G401 (cell line): ENCODE results near the gene DTNB. TPM values are rescaled to one million over a fixed set of nuclear protein-coding genes. Genes with fewer than 3 reads are reported as not detected.
"Not testable (repeated sequence)": the region's sequence is repeated elsewhere in the genome, so short reads cannot be mapped to it uniquely, and the experiment has no call there.

Experiments used
- DNase-seq: peaks from one replicate; pipeline ENCODE4 v3.0.0-alpha.2; 2015; ENCODE audit warnings: low spot score
- in situ Hi-C: cut with HindIII; loops from 2 replicates; pipeline ENCODE4 v1.10.0; 2016; ENCODE audit warnings: low sequenced_read_pairs, mixed read lengths
- total RNA-seq: library from RNA; depleted of rRNA; stranded (reverse); fragments of >200 nt; shearing (Covaris generic); gene quantifications from 2 replicates; pipeline ENCODE4 v1.2.3, GENCODE V29; 2014; rRNA removed

DTNB gene
- 10.4 and 21.2 TPM in 2 replicates for total RNA-seq

GRCh38 chr2:25673300-25674076 lies at the start of gene DTNB:
Gene DTNB, minus strand, starts transcription at chr2:25673577. Its CDS starts 20,917 bp downstream, at chr2:25652660.
- DNase-seq, result peak; percentile 65

GRCh38 chr2:25722224-25722623 lies 48.8 kb upstream of the DTNB start:
- in situ Hi-C loops, result no loop called here
- DNase-seq, result no peak

More at GRCh38 chr2:25673300-25674076, at the start of gene DTNB:
- in situ Hi-C loops, result no loop called here

- in situ Hi-C loops, result no loop called here
- DNase-seq, result no peak
Measured at GRCh38 chr2:25720575-25720974, 47.2 kb upstream of the DTNB start.

- in situ Hi-C loops, result no loop called here
- DNase-seq, result peak; percentile 13
Measured at GRCh38 chr2:25714740-25715139, 41.4 kb upstream of the DTNB start.

GRCh38 chr2:25712455-25712854 lies 39.1 kb upstream of the DTNB start:
- in situ Hi-C loops, result no loop called here
- no peak for DNase-seq

- in situ Hi-C loops, result no loop called here
- no peak for DNase-seq
Measured at GRCh38 chr2:25711675-25712354, 38.4 kb upstream of the DTNB start.

GRCh38 chr2:25710750-25711149 lies 37.4 kb upstream of the DTNB start:
- in situ Hi-C loops, result no loop called here
- DNase-seq, result no peak

- in situ Hi-C loops, result no loop called here
- no peak for DNase-seq
Measured at GRCh38 chr2:25709349-25709748, 36.0 kb upstream of the DTNB start.

- DNase-seq, result no peak
- in situ Hi-C loops, result no loop called here
Measured at GRCh38 chr2:25707927-25708590, 34.7 kb upstream of the DTNB start.

- DNase-seq, in situ Hi-C loops: not testable (repeated sequence)
Measured at GRCh38 chr2:25705575-25705974, 32.2 kb upstream of the DTNB start.

GRCh38 chr2:25701801-25702200 lies 28.4 kb upstream of the DTNB start:
- in situ Hi-C loops, result no loop called here
- DNase-seq, result no peak

GRCh38 chr2:25700221-25700660 lies 26.9 kb upstream of the DTNB start:
- in situ Hi-C loops, result no loop called here
- DNase-seq, result peak; percentile 83

GRCh38 chr2:25699216-25699615 lies 25.8 kb upstream of the DTNB start:
- DNase-seq, result peak; percentile 90
- in situ Hi-C loops, result no loop called here

GRCh38 chr2:25698752-25699151 lies 25.4 kb upstream of the DTNB start:
- DNase-seq, result no peak
- in situ Hi-C loops, result no loop called here

GRCh38 chr2:25697559-25698341 lies 24.4 kb upstream of the DTNB start:
- no peak for DNase-seq
- in situ Hi-C loops, result no loop called here

- in situ Hi-C loops, result no loop called here
- DNase-seq, result no peak
Measured at GRCh38 chr2:25692737-25693445, 19.5 kb upstream of the DTNB start.

- no peak for DNase-seq
Measured at GRCh38 chr2:25692143-25692542, 18.8 kb upstream of the DTNB start.

GRCh38 chr2:25690058-25690457 lies 16.7 kb upstream of the DTNB start:
- DNase-seq, result no peak
- in situ Hi-C loops, result no loop called here

More at GRCh38 chr2:25692143-25692542, 18.8 kb upstream of the DTNB start:
- in situ Hi-C loops, result no loop called here

GRCh38 chr2:25688236-25688635 lies 14.9 kb upstream of the DTNB start:
- in situ Hi-C loops, result no loop called here
- DNase-seq, result no peak
